ENCODE data around the gene TMEM63A.
"Not testable (repeated sequence)": the region's sequence is repeated elsewhere in the genome, so short reads cannot be mapped to it uniquely, and the experiment has no call there.

TMEM63A gene

GRCh38 chr1:225808136-225808535 lies 74.0 kb downstream of the TMEM63A start:
- no peak for DNase-seq

DNA sequence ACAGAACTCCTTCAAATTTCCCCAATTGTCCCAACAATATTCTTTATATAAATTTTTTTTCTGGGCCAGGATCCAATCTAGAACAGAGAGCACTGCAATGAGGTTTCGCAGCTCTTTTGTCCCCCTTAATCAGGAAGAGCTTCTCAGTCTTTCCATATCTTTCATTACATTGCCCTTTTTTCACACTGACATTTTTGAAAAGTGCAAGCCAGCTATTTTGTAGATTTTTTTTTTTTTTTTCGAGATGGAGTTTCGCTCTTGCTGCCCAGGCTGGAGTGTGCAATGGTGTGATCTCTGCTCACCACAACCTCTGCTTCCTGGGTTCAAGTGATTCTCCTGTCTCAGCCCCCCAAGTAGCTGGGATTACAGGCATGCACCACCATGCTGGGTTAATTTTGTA lies 75.4 kb downstream of the TMEM63A start:
- not testable (repeated sequence) for DNase-seq

DNA sequence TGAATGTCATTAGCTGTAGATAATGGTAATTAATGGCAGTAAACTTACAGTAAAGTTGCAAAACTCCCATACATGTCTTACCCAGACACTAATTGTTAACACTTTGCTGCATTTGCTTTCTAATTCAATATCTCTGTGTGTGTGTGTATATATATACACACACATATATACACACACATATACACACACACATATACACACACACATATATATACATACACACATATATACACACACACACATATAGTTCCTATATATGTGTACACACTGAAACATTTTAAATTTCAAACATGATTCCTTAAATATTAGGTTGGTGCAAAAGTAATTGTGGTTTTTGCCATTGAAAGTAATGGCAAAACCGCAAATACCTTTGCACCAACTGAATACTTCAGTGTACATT lies 75.9 kb downstream of the TMEM63A start:
- no peak for DNase-seq

- DNase-seq: not testable (repeated sequence)
Measured at GRCh38 chr1:225801146-225801545, 81.0 kb downstream of the TMEM63A start.

DNA sequence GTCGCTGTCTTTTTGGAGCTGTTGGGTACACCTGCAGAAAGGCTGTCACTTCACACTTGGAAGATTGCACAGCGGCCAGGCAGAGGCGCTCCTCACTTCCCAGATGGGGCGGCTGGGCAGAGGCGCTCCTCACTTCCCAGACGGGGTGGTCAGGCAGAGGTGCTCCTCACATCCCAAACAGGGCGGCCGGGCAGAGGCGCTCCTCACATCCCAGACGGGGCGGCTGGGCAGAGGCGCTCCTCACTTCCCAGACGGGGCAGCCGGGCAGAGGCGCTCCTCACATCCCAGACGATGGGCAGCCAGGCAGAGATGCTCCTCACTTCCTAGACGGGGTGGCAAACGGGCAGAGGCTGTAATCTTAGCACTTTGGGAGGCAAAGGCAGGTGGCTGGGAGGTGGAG lies 86.1 kb downstream of the TMEM63A start:
- DNase-seq: not testable (repeated sequence)

Data from amygdala (tissue), 56 donors.